HepG2 (cell line): ENCODE results near the gene ATN1. TPM values are rescaled to one million over a fixed set of nuclear protein-coding genes. Genes with fewer than 3 reads are reported as not detected.

Experiments used
- CSRNP1 ChIP-seq: sonication (generic); formaldehyde crosslinking; IDR thresholded peaks from 2 replicates; pipeline ENCODE4 v1.8.1; 2023; ENCODE audit warnings: mild to moderate bottlenecking, missing genetic modification reagents
- ISL2 ChIP-seq: sonication (generic); formaldehyde crosslinking; IDR thresholded peaks from 2 replicates; pipeline ENCODE4 v1.5.0; 2020; ENCODE audit warnings: missing genetic modification reagents
- KDM4B ChIP-seq: sonication (generic); formaldehyde crosslinking; IDR thresholded peaks from 2 replicates; pipeline ENCODE4 v1.4.0; 2020; ENCODE audit warnings: missing genetic modification reagents
- ZHX1 ChIP-seq: sonication (generic); formaldehyde crosslinking; IDR thresholded peaks from 2 replicates; pipeline ENCODE4 v1.8.1; 2022; ENCODE audit warnings: low read depth, mild to moderate bottlenecking, missing genetic modification reagents
- ZNF670 ChIP-seq: sonication (generic); formaldehyde crosslinking; IDR thresholded peaks from 2 replicates; pipeline ENCODE4 v1.8.0; 2022; ENCODE audit warnings: mild to moderate bottlenecking, missing genetic modification reagents, borderline replicate concordance
- ZNF749 ChIP-seq: sonication (generic); formaldehyde crosslinking; IDR thresholded peaks from 2 replicates; pipeline ENCODE4 v1.8.0; 2022; ENCODE audit warnings: mild to moderate bottlenecking, missing genetic modification reagents, moderate library complexity, borderline replicate concordance
- ZNF788 ChIP-seq: sonication (generic); formaldehyde crosslinking; IDR thresholded peaks from 2 replicates; pipeline ENCODE4 v1.5.0; 2020; ENCODE audit warnings: mild to moderate bottlenecking, missing genetic modification reagents, borderline replicate concordance
- polyA plus RNA-seq, 8 experiments: library from polyadenylated mRNA; depleted of rRNA in 3 of 8; stranded (reverse) in 7 of 8; unstranded in 1 of 8; fragments of >200 nt; fragmentation: Illumina TruSeq in 4 of 8; extraction: Trizol in 4 of 8; gene quantifications; 2 replicates each; pipeline versions ENCODE4 v1.2.1 to v1.2.3, GENCODE V29; 2011 to 2016; ENCODE audit warnings: low read depth in 4 of 8, missing spikeins in 1 of 8, mixed read lengths in 1 of 8; ENCODE audit not compliant: insufficient read depth in 1 of 8
- total RNA-seq, 5 experiments: library from RNA; depleted of rRNA; stranded (reverse); fragments of >200 nt; fragmentation: Illumina TruSeq; extraction: Trizol; gene quantifications; 2 replicates each; pipeline ENCODE4 v1.2.3, GENCODE V29; 2016; ENCODE audit warnings: low read depth in 1 of 5
- TF ChIP-seq, protein P1 (sequence below): sonication (generic); formaldehyde crosslinking; IDR thresholded peaks from 2 replicates; pipeline ENCODE4 v1.5.1; 2020; ENCODE audit warnings: missing genetic modification reagents, mild to moderate bottlenecking, borderline replicate concordance
- TF ChIP-seq, protein P2 (sequence below): sonication (generic); formaldehyde crosslinking; IDR thresholded peaks from 2 replicates; pipeline ENCODE4 v1.4.0; 2020; ENCODE audit warnings: missing genetic modification reagents, mild to moderate bottlenecking, borderline replicate concordance
- TF ChIP-seq, protein P3 (sequence below): sonication (generic); formaldehyde crosslinking; IDR thresholded peaks from 2 replicates; pipeline ENCODE4 v1.4.0; 2020; ENCODE audit warnings: missing genetic modification reagents
- TF ChIP-seq, protein P4 (sequence below): sonication (generic); formaldehyde crosslinking; IDR thresholded peaks from 2 replicates; pipeline ENCODE4 v1.9.0; 2021; ENCODE audit warnings: missing genetic modification reagents, mild to moderate bottlenecking, borderline replicate concordance

Gene ATN1
- total and polyA plus RNA-seq, 2 of the 13 experiments (the other 11 are each of a cell fraction or from before 2014, with no cell fraction given) = 2.1 to 8.6 TPM

DNA sequence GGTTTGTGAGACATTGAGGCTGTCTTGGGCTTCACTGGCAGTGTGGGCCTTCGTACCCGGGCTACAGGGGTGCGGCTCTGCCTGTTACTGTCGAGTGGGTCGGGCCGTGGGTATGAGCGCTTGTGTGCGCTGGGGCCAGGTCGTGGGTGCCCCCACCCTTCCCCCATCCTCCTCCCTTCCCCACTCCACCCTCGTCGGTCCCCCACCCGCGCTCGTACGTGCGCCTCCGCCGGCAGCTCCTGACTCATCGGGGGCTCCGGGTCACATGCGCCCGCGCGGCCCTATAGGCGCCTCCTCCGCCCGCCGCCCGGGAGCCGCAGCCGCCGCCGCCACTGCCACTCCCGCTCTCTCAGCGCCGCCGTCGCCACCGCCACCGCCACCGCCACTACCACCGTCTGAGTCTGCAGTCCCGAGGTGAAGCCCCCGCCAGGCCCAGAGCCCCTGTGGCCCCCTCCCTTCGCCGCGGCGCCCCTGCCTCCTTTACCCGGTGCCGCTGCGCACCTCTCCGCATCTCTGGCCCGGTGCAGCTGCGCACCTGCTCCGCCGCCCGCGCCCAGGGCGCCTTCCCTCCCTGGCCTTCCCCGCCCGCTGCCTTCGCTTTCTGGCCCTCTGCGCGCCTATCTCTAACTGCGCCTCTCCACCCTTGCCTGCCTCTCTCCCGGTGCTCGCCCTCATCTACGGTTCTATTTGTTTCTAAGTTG, 13.4 kb upstream of the ATN1 start, which contains the start of gene ENO2 (continued):
- TF ChIP-seq ISL2 (CRISPR knock-in tag) (peak; percentile 33; the same call in 1 of the 2 replicates), ZNF749 (CRISPR knock-in tag) (0 out of 2 replicates have a peak, but pooled peaks have one; percentile 32), ZHX1 (no peak), ZNF788 (CRISPR knock-in tag) (peak; percentile 63; the same call in 1 of the 2 replicates), CSRNP1 (CRISPR knock-in tag) (no peak), ZNF670 (CRISPR knock-in tag) (no peak), KDM4B (CRISPR knock-in tag) (no peak)
- TF ChIP-seq, protein P1, sequence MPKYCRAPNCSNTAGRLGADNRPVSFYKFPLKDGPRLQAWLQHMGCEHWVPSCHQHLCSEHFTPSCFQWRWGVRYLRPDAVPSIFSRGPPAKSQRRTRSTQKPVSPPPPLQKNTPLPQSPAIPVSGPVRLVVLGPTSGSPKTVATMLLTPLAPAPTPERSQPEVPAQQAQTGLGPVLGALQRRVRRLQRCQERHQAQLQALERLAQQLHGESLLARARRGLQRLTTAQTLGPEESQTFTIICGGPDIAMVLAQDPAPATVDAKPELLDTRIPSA (CRISPR knock-in tag) = no peak
- TF ChIP-seq, protein P2, sequence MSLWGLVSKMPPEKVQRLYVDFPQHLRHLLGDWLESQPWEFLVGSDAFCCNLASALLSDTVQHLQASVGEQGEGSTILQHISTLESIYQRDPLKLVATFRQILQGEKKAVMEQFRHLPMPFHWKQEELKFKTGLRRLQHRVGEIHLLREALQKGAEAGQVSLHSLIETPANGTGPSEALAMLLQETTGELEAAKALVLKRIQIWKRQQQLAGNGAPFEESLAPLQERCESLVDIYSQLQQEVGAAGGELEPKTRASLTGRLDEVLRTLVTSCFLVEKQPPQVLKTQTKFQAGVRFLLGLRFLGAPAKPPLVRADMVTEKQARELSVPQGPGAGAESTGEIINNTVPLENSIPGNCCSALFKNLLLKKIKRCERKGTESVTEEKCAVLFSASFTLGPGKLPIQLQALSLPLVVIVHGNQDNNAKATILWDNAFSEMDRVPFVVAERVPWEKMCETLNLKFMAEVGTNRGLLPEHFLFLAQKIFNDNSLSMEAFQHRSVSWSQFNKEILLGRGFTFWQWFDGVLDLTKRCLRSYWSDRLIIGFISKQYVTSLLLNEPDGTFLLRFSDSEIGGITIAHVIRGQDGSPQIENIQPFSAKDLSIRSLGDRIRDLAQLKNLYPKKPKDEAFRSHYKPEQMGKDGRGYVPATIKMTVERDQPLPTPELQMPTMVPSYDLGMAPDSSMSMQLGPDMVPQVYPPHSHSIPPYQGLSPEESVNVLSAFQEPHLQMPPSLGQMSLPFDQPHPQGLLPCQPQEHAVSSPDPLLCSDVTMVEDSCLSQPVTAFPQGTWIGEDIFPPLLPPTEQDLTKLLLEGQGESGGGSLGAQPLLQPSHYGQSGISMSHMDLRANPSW (CRISPR knock-in tag) = 0 out of 2 replicates have a peak, but pooled peaks have one; percentile 24
- TF ChIP-seq, protein P3, sequence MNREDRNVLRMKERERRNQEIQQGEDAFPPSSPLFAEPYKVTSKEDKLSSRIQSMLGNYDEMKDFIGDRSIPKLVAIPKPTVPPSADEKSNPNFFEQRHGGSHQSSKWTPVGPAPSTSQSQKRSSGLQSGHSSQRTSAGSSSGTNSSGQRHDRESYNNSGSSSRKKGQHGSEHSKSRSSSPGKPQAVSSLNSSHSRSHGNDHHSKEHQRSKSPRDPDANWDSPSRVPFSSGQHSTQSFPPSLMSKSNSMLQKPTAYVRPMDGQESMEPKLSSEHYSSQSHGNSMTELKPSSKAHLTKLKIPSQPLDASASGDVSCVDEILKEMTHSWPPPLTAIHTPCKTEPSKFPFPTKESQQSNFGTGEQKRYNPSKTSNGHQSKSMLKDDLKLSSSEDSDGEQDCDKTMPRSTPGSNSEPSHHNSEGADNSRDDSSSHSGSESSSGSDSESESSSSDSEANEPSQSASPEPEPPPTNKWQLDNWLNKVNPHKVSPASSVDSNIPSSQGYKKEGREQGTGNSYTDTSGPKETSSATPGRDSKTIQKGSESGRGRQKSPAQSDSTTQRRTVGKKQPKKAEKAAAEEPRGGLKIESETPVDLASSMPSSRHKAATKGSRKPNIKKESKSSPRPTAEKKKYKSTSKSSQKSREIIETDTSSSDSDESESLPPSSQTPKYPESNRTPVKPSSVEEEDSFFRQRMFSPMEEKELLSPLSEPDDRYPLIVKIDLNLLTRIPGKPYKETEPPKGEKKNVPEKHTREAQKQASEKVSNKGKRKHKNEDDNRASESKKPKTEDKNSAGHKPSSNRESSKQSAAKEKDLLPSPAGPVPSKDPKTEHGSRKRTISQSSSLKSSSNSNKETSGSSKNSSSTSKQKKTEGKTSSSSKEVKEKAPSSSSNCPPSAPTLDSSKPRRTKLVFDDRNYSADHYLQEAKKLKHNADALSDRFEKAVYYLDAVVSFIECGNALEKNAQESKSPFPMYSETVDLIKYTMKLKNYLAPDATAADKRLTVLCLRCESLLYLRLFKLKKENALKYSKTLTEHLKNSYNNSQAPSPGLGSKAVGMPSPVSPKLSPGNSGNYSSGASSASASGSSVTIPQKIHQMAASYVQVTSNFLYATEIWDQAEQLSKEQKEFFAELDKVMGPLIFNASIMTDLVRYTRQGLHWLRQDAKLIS (CRISPR knock-in tag) = no peak
- TF ChIP-seq, protein P4, sequence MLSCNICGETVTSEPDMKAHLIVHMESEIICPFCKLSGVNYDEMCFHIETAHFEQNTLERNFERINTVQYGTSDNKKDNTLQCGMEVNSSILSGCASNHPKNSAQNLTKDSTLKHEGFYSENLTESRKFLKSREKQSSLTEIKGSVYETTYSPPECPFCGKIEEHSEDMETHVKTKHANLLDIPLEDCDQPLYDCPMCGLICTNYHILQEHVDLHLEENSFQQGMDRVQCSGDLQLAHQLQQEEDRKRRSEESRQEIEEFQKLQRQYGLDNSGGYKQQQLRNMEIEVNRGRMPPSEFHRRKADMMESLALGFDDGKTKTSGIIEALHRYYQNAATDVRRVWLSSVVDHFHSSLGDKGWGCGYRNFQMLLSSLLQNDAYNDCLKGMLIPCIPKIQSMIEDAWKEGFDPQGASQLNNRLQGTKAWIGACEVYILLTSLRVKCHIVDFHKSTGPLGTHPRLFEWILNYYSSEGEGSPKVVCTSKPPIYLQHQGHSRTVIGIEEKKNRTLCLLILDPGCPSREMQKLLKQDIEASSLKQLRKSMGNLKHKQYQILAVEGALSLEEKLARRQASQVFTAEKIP (CRISPR knock-in tag) = no peak
